ENCODE data around the gene MEGF11. TPM values are rescaled to one million over a fixed set of nuclear protein-coding genes. Genes with fewer than 3 reads are reported as not detected.

MEGF11 gene
- total and polyA plus RNA-seq, 8 donors = 2.6 to 17.4 (median 9.9) TPM; not detected in 1

GRCh38 chr15:66101715-66102395, 151.7 kb downstream of the MEGF11 start:
- DNase-seq (peak in 1 of 4 donors; percentile 17), ATAC-seq (no peak)
- Histone ChIP-seq H3K4me1 (no peaks in the 10 kb centered on the region), H3K4me3 (no peak overlapping the region), H3K27me3 (peaks cover 0 to 10% of the 10 kb centered on the region in 2 donors), H3K27ac (no peak overlapping the region), H3K36me3 (no peaks in the 10 kb centered on the region), H3K9me3 (no peaks in the 10 kb centered on the region)
- intact Hi-C loops (cut with DNase I) = no loop called here
- TF ChIP-seq CTCF (IDR thresholded peaks at IDR 0.05) = no peak

GRCh38 chr15:66100761-66101160, 152.8 kb downstream of the MEGF11 start:
- Histone ChIP-seq H3K9me3 (no peaks in the 10 kb centered on the region), H3K27me3 (peaks cover 0 to 5% of the 10 kb centered on the region in 2 donors), H3K4me1 (no peaks in the 10 kb centered on the region), H3K4me3 (no peak overlapping the region), H3K27ac (no peak overlapping the region), H3K36me3 (no peaks in the 10 kb centered on the region)
- ATAC-seq (no peak), DNase-seq (peak in 1 of 4 donors; percentile 8)
- intact Hi-C loops (cut with DNase I) = no loop called here
- TF ChIP-seq CTCF (IDR thresholded peaks at IDR 0.05) = no peak

- Histone ChIP-seq H3K4me3 (no peak overlapping the region), H3K9me3 (no peaks in the 10 kb centered on the region), H3K27me3 (peaks cover 0 to 4% of the 10 kb centered on the region in 2 donors), H3K4me1 (no peaks in the 10 kb centered on the region), H3K27ac (no peak overlapping the region), H3K36me3 (no peaks in the 10 kb centered on the region)
- DNase-seq = peak in 1 of 4 donors; percentile 26
- ATAC-seq = no peak
- no peak for TF ChIP-seq CTCF (IDR thresholded peaks at IDR 0.05)
- intact Hi-C loops (cut with DNase I) = no loop called here
Observed at GRCh38 chr15:66099950-66100671, 153.4 kb downstream of the MEGF11 start.

- DNase-seq (peak in 1 of 4 donors; percentile 5), ATAC-seq (no peak)
- Histone ChIP-seq H3K27ac (no peak overlapping the region), H3K4me1 (no peaks in the 10 kb centered on the region), H3K27me3 (peaks cover 0 to 4% of the 10 kb centered on the region in 2 donors), H3K9me3 (no peaks in the 10 kb centered on the region), H3K4me3 (no peak overlapping the region), H3K36me3 (no peaks in the 10 kb centered on the region)
- no peak for TF ChIP-seq CTCF (IDR thresholded peaks at IDR 0.05)
- intact Hi-C loops (cut with DNase I) = no loop called here
Observed at GRCh38 chr15:66098022-66098363, 155.6 kb downstream of the MEGF11 start.

All from left lung (tissue), 10 donors.